K562 (cell line): ENCODE data around the gene TRNP1. TPM values are rescaled to one million over a fixed set of nuclear protein-coding genes. Genes with fewer than 3 reads are reported as not detected.

Source experiments
- CREB3 ChIP-seq: fragments of 450-650 bp; conservative IDR thresholded peaks from 2 replicates; pipeline ENCODE4 v1.6.1; 2016; ENCODE audit warnings: missing genetic modification characterization, low read depth, mild to moderate bottlenecking, missing compliant biosample characterization, moderate library complexity
- NR0B1 ChIP-seq: fragments of 450-650 bp; IDR thresholded peaks from one replicate; pipeline ENCODE4 v1.6.1; 2018; ENCODE audit warnings: mild to moderate bottlenecking, moderate library complexity; ENCODE audit not compliant: partially characterized antibody
- PHTF2 ChIP-seq: fragments of 250-450 bp; sonication (Bioruptor Pico); IDR thresholded peaks from 2 replicates; pipeline ENCODE4 v1.5.0; 2021; ENCODE audit warnings: mild to moderate bottlenecking
- SP1 ChIP-seq: sonication (generic); formaldehyde crosslinking; IDR thresholded peaks from 2 replicates; pipeline ENCODE4 v1.8.1; 2022; ENCODE audit warnings: mild to moderate bottlenecking, missing genetic modification reagents
- TFAP4 ChIP-seq: sonication (generic); formaldehyde crosslinking; IDR thresholded peaks from 2 replicates; pipeline ENCODE4 v1.8.0; 2022; ENCODE audit warnings: missing genetic modification reagents, mild to moderate bottlenecking, moderate library complexity, borderline replicate concordance
- VEZF1 ChIP-seq: fragments of 200-800 bp; sonication (Bioruptor generic); IDR thresholded peaks from 2 replicates; pipeline ENCODE4 v1.6.1; 2017; ENCODE audit warnings: missing genetic modification characterization, missing compliant biosample characterization
- ZFP30 ChIP-seq: fragments of 250-450 bp; sonication (Bioruptor Pico); IDR thresholded peaks from 2 replicates; pipeline ENCODE4 v1.8.0; 2022; ENCODE audit warnings: moderate library complexity, mild to moderate bottlenecking, inconsistent platforms, borderline replicate concordance
- polyA plus RNA-seq, 8 experiments: library from polyadenylated mRNA; depleted of rRNA in 4 of 8; stranded (reverse) in 5 of 8; unstranded in 3 of 8; fragments of >200 nt; fragmentation: Nextera tagmentation in 2 of 8; fragmentation: Illumina TruSeq in 1 of 8; extraction: Ambion mirVana in 2 of 8; extraction: Trizol in 1 of 8; gene quantifications; 2 replicates each; pipeline versions ENCODE4 v1.2.1 to v1.2.3, GENCODE V29; 2011 to 2014; ENCODE audit warnings: inconsistent platforms in 1 of 8, missing spikeins in 1 of 8
- total RNA-seq, 7 experiments: library from RNA; depleted of rRNA in 6 of 7; stranded (reverse); fragments of >200 nt in 6 of 7; fragmentation: Illumina TruSeq in 2 of 7; extraction: Trizol in 2 of 7; gene quantifications; 2 replicates each; pipeline versions ENCODE4 v1.2.1 to v1.2.3, GENCODE V29; 2011 to 2021; ENCODE audit warnings: low replicate concordance in 1 of 7

TRNP1 gene
- total and polyA plus RNA-seq, 9 of the 15 experiments (the other 6 are each of a cell fraction or from before 2014, with no cell fraction given), result 0.03 to 1.3 (median 0.95) TPM

GRCh38 chr1:26960625-26960966, 32.9 kb upstream of the TRNP1 start (continued):
- TF ChIP-seq CREB3 (tag) (no peak), NR0B1 (no peak), VEZF1 (no peak), TFAP4 (CRISPR knock-in tag) (0 out of 2 replicates have a peak, but pooled peaks have one; percentile 4), ZFP30 (CRISPR knock-in tag) (no peak), SP1 (peak; percentile 11; the same call in 1 of the 2 replicates), PHTF2 (CRISPR knock-in tag) (no peak)
